HG03565 (cell line): ENCODE data around the gene NDUFAF2.

Experiments used
- ATAC-seq: cut with Tn5 transposase; IDR thresholded peaks from one replicate; pipeline ENCODE4 v1.9.1; 2021; ENCODE audit warnings: mild to moderate bottlenecking, moderate library complexity; ENCODE audit not compliant: unreplicated experiment

The NDUFAF2 gene

GRCh38 chr5:61114441-61114840 lies 169.4 kb downstream of the NDUFAF2 start:
- ATAC-seq: no peak

GRCh38 chr5:61115968-61116367 lies 171.0 kb downstream of the NDUFAF2 start:
- ATAC-seq: no peak

- no peak for ATAC-seq
Observed at GRCh38 chr5:61119066-61119465, 174.1 kb downstream of the NDUFAF2 start.

- ATAC-seq: no peak
Observed at GRCh38 chr5:61120534-61120933, 175.5 kb downstream of the NDUFAF2 start.

GRCh38 chr5:61123145-61123544 lies 178.1 kb downstream of the NDUFAF2 start:
- ATAC-seq: no peak

GRCh38 chr5:61130289-61130688 lies 185.3 kb downstream of the NDUFAF2 start:
- no peak for ATAC-seq

GRCh38 chr5:61132559-61132958 lies 187.6 kb downstream of the NDUFAF2 start:
- no peak for ATAC-seq

- no peak for ATAC-seq
Observed at GRCh38 chr5:61137835-61138234, 192.8 kb downstream of the NDUFAF2 start.

- ATAC-seq: no peak
Observed at GRCh38 chr5:61139094-61139873, 194.3 kb downstream of the NDUFAF2 start.

GRCh38 chr5:61139931-61140330 lies 194.9 kb downstream of the NDUFAF2 start:
- no peak for ATAC-seq

- no peak for ATAC-seq
Observed at GRCh38 chr5:61141801-61142200, 196.8 kb downstream of the NDUFAF2 start.

- no peak for ATAC-seq
Observed at GRCh38 chr5:61142391-61142790, 197.4 kb downstream of the NDUFAF2 start.

GRCh38 chr5:61142811-61143210 lies 197.8 kb downstream of the NDUFAF2 start:
- ATAC-seq: no peak

GRCh38 chr5:61148515-61148914 lies 203.5 kb downstream of the NDUFAF2 start:
- ATAC-seq: no peak

GRCh38 chr5:61151893-61152292 lies 206.9 kb downstream of the NDUFAF2 start:
- ATAC-seq: no peak

- no peak for ATAC-seq
Observed at GRCh38 chr5:61159070-61159469, 214.1 kb downstream of the NDUFAF2 start.

GRCh38 chr5:61159836-61160235 lies 214.8 kb downstream of the NDUFAF2 start:
- ATAC-seq: no peak

- ATAC-seq: no peak
Observed at GRCh38 chr5:61160497-61160896, 215.5 kb downstream of the NDUFAF2 start.

GRCh38 chr5:61162010-61162831 lies 217.2 kb downstream of the NDUFAF2 start, which contains the start of gene SMIM15:
Gene SMIM15 (minus strand): TSS chr5:61162468. CDS start chr5:61160171, 2,297 bp downstream.
- peak; percentile 94 for ATAC-seq

- no peak for ATAC-seq
Observed at GRCh38 chr5:61162832-61163567, 218.0 kb downstream of the NDUFAF2 start.

GRCh38 chr5:61163905-61164304 lies 218.9 kb downstream of the NDUFAF2 start:
- ATAC-seq: no peak
